WTC11 (cell line): Measurements from ENCODE around the gene SPATA45. TPM values are rescaled to one million over a fixed set of nuclear protein-coding genes. Genes with fewer than 3 reads are reported as not detected.

Experiments
- ATAC-seq: fragments of 200-7000 bp; cut with Tn5 transposase; 2 replicates; pipeline ENCODE4 v1.10.0; 2021; ENCODE audit warnings: mild to moderate bottlenecking, moderate library complexity
- CTCF ChIA-PET: fragments of 300-600 bp; sonication (Branson Sonifier 250); formaldehyde crosslinking; loops from one replicate; lab custom pipeline; 2021; ENCODE audit warnings: antibody characterized with exemption; lab: Charles Lee
- POLR2A ChIA-PET: fragments of 350-600 bp; sonication (Branson Sonifier 250); formaldehyde crosslinking; loops from one replicate; lab custom pipeline; 2021; ENCODE audit warnings: antibody characterized with exemption; lab: Charles Lee
- DNase-seq: peaks from one replicate; pipeline ENCODE4 v3.0.0; 2021; ENCODE audit warnings: low spot score
- H3K27ac Mint-ChIP-seq: 2 replicates; pipeline ENCODE4 v1.8.0; 2021; ENCODE audit warnings: mixed read lengths
- H3K27me3 Mint-ChIP-seq: 2 replicates; pipeline ENCODE4 v1.8.0; 2021; ENCODE audit warnings: low read depth, mild to moderate bottlenecking, moderate library complexity, mixed read lengths
- H3K36me3 Mint-ChIP-seq: 2 replicates; pipeline ENCODE4 v1.8.0; 2021; ENCODE audit warnings: mixed read lengths
- H3K4me1 Mint-ChIP-seq: 2 replicates; pipeline ENCODE4 v1.8.0; 2022; ENCODE audit warnings: mixed read lengths
- H3K4me3 Mint-ChIP-seq: 2 replicates; pipeline ENCODE4 v1.8.0; 2021; ENCODE audit warnings: mild to moderate bottlenecking, moderate library complexity, mixed read lengths
- H3K9me3 Mint-ChIP-seq: 2 replicates; pipeline ENCODE4 v1.8.0; 2021; ENCODE audit warnings: mixed read lengths
- GABPB1 ChIP-seq: sonication (generic); formaldehyde crosslinking; IDR thresholded peaks from 2 replicates; pipeline ENCODE4 v1.8.1; 2023; ENCODE audit warnings: mild to moderate bottlenecking, missing genetic modification reagents
- SMAD3 ChIP-seq: sonication (generic); formaldehyde crosslinking; IDR thresholded peaks from 2 replicates; pipeline ENCODE4 v1.8.0; 2022; ENCODE audit warnings: missing genetic modification reagents, mild to moderate bottlenecking, borderline replicate concordance
- ZNF121 ChIP-seq: sonication (generic); formaldehyde crosslinking; IDR thresholded peaks from 2 replicates; pipeline ENCODE4 v1.8.0; 2023; ENCODE audit warnings: missing genetic modification reagents
- ZNF138 ChIP-seq: sonication (generic); formaldehyde crosslinking; conservative IDR thresholded peaks from 2 replicates; pipeline ENCODE4 v1.8.1; 2022; ENCODE audit warnings: mild to moderate bottlenecking, moderate library complexity, missing genetic modification reagents
- ZNF317 ChIP-seq: sonication (generic); formaldehyde crosslinking; IDR thresholded peaks from 2 replicates; pipeline ENCODE4 v1.8.1; 2023; ENCODE audit warnings: low read depth, mild to moderate bottlenecking, moderate library complexity, missing genetic modification reagents, borderline replicate concordance
- total RNA-seq: library from RNA; stranded (reverse); gene quantifications from 3 replicates; pipeline ENCODE4 v1.2.3, GENCODE V29; 2021
- TF ChIP-seq, protein P1 (sequence below): sonication (generic); formaldehyde crosslinking; IDR thresholded peaks from 2 replicates; pipeline ENCODE4 v1.8.0; 2023; ENCODE audit warnings: missing genetic modification reagents, mild to moderate bottlenecking, borderline replicate concordance
- TF ChIP-seq, protein P2 (sequence below): fragments of 250-450 bp; sonication (Bioruptor Pico); IDR thresholded peaks from 2 replicates; pipeline ENCODE4 v2.1.2; 2022; ENCODE audit warnings: mild to moderate bottlenecking, moderate library complexity
- TF ChIP-seq, protein P3 (sequence below): fragments of 250-450 bp; sonication (Bioruptor Pico); IDR thresholded peaks from 2 replicates; pipeline ENCODE4 v1.9.0; 2021; ENCODE audit warnings: mild to moderate bottlenecking
- TF ChIP-seq, protein P4 (sequence below): fragments of 250-450 bp; sonication (Bioruptor Pico); IDR thresholded peaks from 2 replicates; pipeline ENCODE4 v1.9.0; 2021; ENCODE audit warnings: moderate library complexity, mild to moderate bottlenecking, inconsistent platforms, borderline replicate concordance
- TF ChIP-seq, protein P5 (sequence below): sonication (generic); formaldehyde crosslinking; IDR thresholded peaks from 2 replicates; pipeline ENCODE4 v1.8.1; 2022; ENCODE audit warnings: mild to moderate bottlenecking, moderate library complexity, missing genetic modification reagents
- TF ChIP-seq, protein P6 (sequence below): fragments of 250-450 bp; sonication (Bioruptor Pico); IDR thresholded peaks from 2 replicates; pipeline ENCODE4 v1.9.0; 2021; ENCODE audit warnings: mild to moderate bottlenecking
- TF ChIP-seq, protein P7 (sequence below): sonication (generic); formaldehyde crosslinking; conservative IDR thresholded peaks from 2 replicates; pipeline ENCODE4 v1.8.1; 2022; ENCODE audit warnings: mild to moderate bottlenecking, missing genetic modification reagents
- TF ChIP-seq, protein P8 (sequence below): fragments of 250-450 bp; sonication (Bioruptor Pico); IDR thresholded peaks from 2 replicates; pipeline ENCODE4 v1.9.0; 2021; ENCODE audit warnings: mild to moderate bottlenecking, borderline replicate concordance

SPATA45 gene
- total RNA-seq, 1 experiment from 2014 or later, result 0.90 TPM

DNA sequence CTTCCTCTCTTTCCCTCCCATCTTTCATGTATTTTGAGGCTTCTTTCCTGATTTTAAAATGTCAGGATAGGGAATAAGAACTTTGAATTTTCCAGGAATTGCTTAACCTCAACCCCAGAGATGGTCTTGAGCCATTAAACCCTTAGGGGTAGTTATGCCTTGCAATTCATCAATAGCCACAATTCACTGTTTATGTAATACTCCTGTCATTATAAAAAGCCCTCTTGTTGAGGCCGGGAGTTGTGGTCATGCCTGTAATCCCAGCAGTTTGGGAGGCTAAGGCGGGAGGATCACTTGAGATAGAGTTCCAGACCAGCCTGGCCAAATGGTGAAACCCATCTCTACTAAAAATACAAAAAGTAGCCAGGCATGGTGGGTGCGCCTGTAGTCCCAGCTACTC, 24.5 kb downstream of the SPATA45 start (continued):
- TF ChIP-seq, protein P1, sequence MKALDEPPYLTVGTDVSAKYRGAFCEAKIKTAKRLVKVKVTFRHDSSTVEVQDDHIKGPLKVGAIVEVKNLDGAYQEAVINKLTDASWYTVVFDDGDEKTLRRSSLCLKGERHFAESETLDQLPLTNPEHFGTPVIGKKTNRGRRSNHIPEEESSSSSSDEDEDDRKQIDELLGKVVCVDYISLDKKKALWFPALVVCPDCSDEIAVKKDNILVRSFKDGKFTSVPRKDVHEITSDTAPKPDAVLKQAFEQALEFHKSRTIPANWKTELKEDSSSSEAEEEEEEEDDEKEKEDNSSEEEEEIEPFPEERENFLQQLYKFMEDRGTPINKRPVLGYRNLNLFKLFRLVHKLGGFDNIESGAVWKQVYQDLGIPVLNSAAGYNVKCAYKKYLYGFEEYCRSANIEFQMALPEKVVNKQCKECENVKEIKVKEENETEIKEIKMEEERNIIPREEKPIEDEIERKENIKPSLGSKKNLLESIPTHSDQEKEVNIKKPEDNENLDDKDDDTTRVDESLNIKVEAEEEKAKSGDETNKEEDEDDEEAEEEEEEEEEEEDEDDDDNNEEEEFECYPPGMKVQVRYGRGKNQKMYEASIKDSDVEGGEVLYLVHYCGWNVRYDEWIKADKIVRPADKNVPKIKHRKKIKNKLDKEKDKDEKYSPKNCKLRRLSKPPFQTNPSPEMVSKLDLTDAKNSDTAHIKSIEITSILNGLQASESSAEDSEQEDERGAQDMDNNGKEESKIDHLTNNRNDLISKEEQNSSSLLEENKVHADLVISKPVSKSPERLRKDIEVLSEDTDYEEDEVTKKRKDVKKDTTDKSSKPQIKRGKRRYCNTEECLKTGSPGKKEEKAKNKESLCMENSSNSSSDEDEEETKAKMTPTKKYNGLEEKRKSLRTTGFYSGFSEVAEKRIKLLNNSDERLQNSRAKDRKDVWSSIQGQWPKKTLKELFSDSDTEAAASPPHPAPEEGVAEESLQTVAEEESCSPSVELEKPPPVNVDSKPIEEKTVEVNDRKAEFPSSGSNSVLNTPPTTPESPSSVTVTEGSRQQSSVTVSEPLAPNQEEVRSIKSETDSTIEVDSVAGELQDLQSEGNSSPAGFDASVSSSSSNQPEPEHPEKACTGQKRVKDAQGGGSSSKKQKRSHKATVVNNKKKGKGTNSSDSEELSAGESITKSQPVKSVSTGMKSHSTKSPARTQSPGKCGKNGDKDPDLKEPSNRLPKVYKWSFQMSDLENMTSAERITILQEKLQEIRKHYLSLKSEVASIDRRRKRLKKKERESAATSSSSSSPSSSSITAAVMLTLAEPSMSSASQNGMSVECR (CRISPR knock-in tag), result no peak
- TF ChIP-seq ZNF121 (CRISPR knock-in tag), result no peak
- TF ChIP-seq, all 79 proteins: peak for 0

DNA sequence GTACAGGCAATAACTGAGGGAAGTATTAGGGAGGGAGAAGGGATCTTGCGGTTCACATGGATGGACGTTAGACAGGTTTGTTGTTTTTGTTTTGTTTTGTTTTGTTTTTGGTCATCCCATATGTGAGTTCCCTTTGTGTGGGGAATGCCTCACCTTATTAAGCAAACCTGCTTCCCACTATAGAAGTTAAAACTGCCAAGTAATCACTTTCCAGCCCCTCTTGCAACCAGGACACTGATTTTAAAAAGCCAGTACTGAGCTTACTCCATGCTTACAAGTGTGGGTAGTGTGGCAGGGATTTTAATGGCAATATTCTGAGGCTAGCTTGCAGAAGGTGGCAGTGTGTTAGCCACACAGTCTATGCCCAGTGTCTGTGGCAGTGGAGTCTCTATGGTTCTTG, 26.5 kb downstream of the SPATA45 start:
- ChIA-PET CTCF (no interaction called here), POLR2A (no interaction called here)
- Mint-ChIP-seq H3K27ac (no peak overlapping the region), H3K4me1 (peaks cover 5% of the 10 kb centered on the region), H3K4me3 (no peak overlapping the region), H3K27me3 (peaks cover 10% of the 10 kb centered on the region), H3K36me3 (peaks cover 14% of the 10 kb centered on the region), H3K9me3 (peaks cover 18% of the 10 kb centered on the region)
- DNase-seq (no peak), ATAC-seq (no peak)
- TF ChIP-seq, protein P1 (CRISPR knock-in tag), result no peak
- TF ChIP-seq, protein P2, sequence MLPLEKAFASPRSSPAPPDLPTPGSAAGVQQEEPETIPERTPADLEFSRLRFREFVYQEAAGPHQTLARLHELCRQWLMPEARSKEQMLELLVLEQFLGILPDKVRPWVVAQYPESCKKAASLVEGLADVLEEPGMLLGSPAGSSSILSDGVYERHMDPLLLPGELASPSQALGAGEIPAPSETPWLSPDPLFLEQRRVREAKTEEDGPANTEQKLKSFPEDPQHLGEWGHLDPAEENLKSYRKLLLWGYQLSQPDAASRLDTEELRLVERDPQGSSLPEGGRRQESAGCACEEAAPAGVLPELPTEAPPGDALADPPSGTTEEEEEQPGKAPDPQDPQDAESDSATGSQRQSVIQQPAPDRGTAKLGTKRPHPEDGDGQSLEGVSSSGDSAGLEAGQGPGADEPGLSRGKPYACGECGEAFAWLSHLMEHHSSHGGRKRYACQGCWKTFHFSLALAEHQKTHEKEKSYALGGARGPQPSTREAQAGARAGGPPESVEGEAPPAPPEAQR (CRISPR knock-in tag), result no peak
- TF ChIP-seq GABPB1, result no peak
- TF ChIP-seq, protein P3, sequence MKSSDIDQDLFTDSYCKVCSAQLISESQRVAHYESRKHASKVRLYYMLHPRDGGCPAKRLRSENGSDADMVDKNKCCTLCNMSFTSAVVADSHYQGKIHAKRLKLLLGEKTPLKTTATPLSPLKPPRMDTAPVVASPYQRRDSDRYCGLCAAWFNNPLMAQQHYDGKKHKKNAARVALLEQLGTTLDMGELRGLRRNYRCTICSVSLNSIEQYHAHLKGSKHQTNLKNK (CRISPR knock-in tag), result no peak
- TF ChIP-seq, protein P4, sequence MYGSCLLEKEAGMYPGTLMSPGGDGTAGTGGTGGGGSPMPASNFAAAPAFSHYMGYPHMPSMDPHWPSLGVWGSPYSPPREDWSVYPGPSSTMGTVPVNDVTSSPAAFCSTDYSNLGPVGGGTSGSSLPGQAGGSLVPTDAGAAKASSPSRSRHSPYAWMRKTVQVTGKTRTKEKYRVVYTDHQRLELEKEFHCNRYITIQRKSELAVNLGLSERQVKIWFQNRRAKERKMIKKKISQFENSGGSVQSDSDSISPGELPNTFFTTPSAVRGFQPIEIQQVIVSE (CRISPR knock-in tag), result no peak
- no peak for TF ChIP-seq ZNF317 (CRISPR knock-in tag)
- TF ChIP-seq SMAD3 (CRISPR knock-in tag), result no peak
- TF ChIP-seq, protein P5, sequence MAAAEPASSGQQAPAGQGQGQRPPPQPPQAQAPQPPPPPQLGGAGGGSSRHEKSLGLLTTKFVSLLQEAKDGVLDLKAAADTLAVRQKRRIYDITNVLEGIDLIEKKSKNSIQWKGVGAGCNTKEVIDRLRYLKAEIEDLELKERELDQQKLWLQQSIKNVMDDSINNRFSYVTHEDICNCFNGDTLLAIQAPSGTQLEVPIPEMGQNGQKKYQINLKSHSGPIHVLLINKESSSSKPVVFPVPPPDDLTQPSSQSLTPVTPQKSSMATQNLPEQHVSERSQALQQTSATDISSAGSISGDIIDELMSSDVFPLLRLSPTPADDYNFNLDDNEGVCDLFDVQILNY, result no peak
- TF ChIP-seq, protein P6, sequence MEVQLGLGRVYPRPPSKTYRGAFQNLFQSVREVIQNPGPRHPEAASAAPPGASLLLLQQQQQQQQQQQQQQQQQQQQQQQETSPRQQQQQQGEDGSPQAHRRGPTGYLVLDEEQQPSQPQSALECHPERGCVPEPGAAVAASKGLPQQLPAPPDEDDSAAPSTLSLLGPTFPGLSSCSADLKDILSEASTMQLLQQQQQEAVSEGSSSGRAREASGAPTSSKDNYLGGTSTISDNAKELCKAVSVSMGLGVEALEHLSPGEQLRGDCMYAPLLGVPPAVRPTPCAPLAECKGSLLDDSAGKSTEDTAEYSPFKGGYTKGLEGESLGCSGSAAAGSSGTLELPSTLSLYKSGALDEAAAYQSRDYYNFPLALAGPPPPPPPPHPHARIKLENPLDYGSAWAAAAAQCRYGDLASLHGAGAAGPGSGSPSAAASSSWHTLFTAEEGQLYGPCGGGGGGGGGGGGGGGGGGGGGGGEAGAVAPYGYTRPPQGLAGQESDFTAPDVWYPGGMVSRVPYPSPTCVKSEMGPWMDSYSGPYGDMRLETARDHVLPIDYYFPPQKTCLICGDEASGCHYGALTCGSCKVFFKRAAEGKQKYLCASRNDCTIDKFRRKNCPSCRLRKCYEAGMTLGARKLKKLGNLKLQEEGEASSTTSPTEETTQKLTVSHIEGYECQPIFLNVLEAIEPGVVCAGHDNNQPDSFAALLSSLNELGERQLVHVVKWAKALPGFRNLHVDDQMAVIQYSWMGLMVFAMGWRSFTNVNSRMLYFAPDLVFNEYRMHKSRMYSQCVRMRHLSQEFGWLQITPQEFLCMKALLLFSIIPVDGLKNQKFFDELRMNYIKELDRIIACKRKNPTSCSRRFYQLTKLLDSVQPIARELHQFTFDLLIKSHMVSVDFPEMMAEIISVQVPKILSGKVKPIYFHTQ, result no peak
- no peak for TF ChIP-seq ZNF138 (CRISPR knock-in tag)
- TF ChIP-seq, protein P7, sequence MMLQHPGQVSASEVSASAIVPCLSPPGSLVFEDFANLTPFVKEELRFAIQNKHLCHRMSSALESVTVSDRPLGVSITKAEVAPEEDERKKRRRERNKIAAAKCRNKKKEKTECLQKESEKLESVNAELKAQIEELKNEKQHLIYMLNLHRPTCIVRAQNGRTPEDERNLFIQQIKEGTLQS (CRISPR knock-in tag), result no peak
- TF ChIP-seq, protein P8, sequence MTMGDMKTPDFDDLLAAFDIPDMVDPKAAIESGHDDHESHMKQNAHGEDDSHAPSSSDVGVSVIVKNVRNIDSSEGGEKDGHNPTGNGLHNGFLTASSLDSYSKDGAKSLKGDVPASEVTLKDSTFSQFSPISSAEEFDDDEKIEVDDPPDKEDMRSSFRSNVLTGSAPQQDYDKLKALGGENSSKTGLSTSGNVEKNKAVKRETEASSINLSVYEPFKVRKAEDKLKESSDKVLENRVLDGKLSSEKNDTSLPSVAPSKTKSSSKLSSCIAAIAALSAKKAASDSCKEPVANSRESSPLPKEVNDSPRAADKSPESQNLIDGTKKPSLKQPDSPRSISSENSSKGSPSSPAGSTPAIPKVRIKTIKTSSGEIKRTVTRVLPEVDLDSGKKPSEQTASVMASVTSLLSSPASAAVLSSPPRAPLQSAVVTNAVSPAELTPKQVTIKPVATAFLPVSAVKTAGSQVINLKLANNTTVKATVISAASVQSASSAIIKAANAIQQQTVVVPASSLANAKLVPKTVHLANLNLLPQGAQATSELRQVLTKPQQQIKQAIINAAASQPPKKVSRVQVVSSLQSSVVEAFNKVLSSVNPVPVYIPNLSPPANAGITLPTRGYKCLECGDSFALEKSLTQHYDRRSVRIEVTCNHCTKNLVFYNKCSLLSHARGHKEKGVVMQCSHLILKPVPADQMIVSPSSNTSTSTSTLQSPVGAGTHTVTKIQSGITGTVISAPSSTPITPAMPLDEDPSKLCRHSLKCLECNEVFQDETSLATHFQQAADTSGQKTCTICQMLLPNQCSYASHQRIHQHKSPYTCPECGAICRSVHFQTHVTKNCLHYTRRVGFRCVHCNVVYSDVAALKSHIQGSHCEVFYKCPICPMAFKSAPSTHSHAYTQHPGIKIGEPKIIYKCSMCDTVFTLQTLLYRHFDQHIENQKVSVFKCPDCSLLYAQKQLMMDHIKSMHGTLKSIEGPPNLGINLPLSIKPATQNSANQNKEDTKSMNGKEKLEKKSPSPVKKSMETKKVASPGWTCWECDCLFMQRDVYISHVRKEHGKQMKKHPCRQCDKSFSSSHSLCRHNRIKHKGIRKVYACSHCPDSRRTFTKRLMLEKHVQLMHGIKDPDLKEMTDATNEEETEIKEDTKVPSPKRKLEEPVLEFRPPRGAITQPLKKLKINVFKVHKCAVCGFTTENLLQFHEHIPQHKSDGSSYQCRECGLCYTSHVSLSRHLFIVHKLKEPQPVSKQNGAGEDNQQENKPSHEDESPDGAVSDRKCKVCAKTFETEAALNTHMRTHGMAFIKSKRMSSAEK (CRISPR knock-in tag), result no peak
